ENCODE data around the gene ARRB1.

Gene ARRB1

GRCh38 chr11:75319035-75319877, 32.2 kb downstream of the ARRB1 start:
- Histone ChIP-seq H4K20me1 (peaks cover 99% of the 10 kb centered on the region), H3K9ac (peak overlapping the region; percentile 1; the same call in 1 of the 2 replicates), H3K4me1 (peaks cover 71% of the 10 kb centered on the region), H3K4me2 (peak overlapping the region; percentile 64), H3K4me3 (no peak overlapping the region), H3K9me3 (no peaks in the 10 kb centered on the region), H3K27me3 (no peaks in the 10 kb centered on the region), H3K27ac (peak overlapping the region; percentile 53), H3K36me3 (peaks cover 42% of the 10 kb centered on the region)
- no peak for TF ChIP-seq Cebpa-rat (IDR thresholded peaks at IDR 0.05)

- Histone ChIP-seq H3K4me2 (no peak overlapping the region), H4K20me1 (peaks cover 99% of the 10 kb centered on the region), H3K27me3 (no peaks in the 10 kb centered on the region), H3K4me3 (no peak overlapping the region), H3K9ac (peak overlapping the region; percentile 57; the same call in 1 of the 2 replicates), H3K4me1 (peaks cover 73% of the 10 kb centered on the region), H3K27ac (no peak overlapping the region), H3K9me3 (no peaks in the 10 kb centered on the region), H3K36me3 (peaks cover 34% of the 10 kb centered on the region)
- TF ChIP-seq Cebpa-rat (IDR thresholded peaks at IDR 0.05): no peak
Observed at GRCh38 chr11:75317446-75318122, 33.9 kb downstream of the ARRB1 start.

- Histone ChIP-seq H3K27ac (no peak overlapping the region), H3K4me1 (peaks cover 69% of the 10 kb centered on the region), H3K9me3 (no peaks in the 10 kb centered on the region), H4K20me1 (peaks cover 100% of the 10 kb centered on the region), H3K27me3 (no peaks in the 10 kb centered on the region), H3K36me3 (peaks cover 38% of the 10 kb centered on the region), H3K4me2 (no peak overlapping the region), H3K9ac (no peak overlapping the region), H3K4me3 (no peak overlapping the region)
- TF ChIP-seq Cebpa-rat (IDR thresholded peaks at IDR 0.05): no peak
Observed at GRCh38 chr11:75315439-75315805, 36.0 kb downstream of the ARRB1 start.

GRCh38 chr11:75314771-75315438, 36.6 kb downstream of the ARRB1 start:
- H3K27ac ChIP-seq: no peak overlapping the region
- peaks cover 100% of the 10 kb centered on the region for H4K20me1 ChIP-seq
- peaks cover 40% of the 10 kb centered on the region for H3K36me3 ChIP-seq
- H3K4me1 ChIP-seq: peaks cover 64% of the 10 kb centered on the region
- H3K4me3 ChIP-seq: no peak overlapping the region
- no peaks in the 10 kb centered on the region for H3K27me3 ChIP-seq
- H3K4me2 ChIP-seq: no peak overlapping the region
- no peak for TF ChIP-seq Cebpa-rat (IDR thresholded peaks at IDR 0.05)
- no peak overlapping the region for H3K9ac ChIP-seq
- H3K9me3 ChIP-seq: no peaks in the 10 kb centered on the region

- H3K9me3 ChIP-seq: no peaks in the 10 kb centered on the region
- no peak overlapping the region for H3K4me2 ChIP-seq
- H3K36me3 ChIP-seq: peaks cover 45% of the 10 kb centered on the region
- 0 out of 2 replicates have a peak overlapping the region, but pooled peaks have one; percentile 10 for H3K27ac ChIP-seq
- H3K9ac ChIP-seq: no peak overlapping the region
- H3K4me3 ChIP-seq: no peak overlapping the region
- H4K20me1 ChIP-seq: peaks cover 100% of the 10 kb centered on the region
- H3K4me1 ChIP-seq: peaks cover 52% of the 10 kb centered on the region
- no peaks in the 10 kb centered on the region for H3K27me3 ChIP-seq
- no peak for TF ChIP-seq Cebpa-rat (IDR thresholded peaks at IDR 0.05)
Observed at GRCh38 chr11:75313513-75314272, 37.8 kb downstream of the ARRB1 start.

- H3K27ac ChIP-seq: no peak overlapping the region
Observed at GRCh38 chr11:75312346-75312745, 39.1 kb downstream of the ARRB1 start.

GRCh38 chr11:75311858-75312288, 39.6 kb downstream of the ARRB1 start:
- Histone ChIP-seq H3K4me2 (no peak overlapping the region), H3K4me3 (no peak overlapping the region), H3K9ac (0 out of 2 replicates have a peak overlapping the region, but pooled peaks have one; percentile 29), H3K4me1 (peaks cover 49% of the 10 kb centered on the region), H3K9me3 (no peaks in the 10 kb centered on the region), H3K36me3 (peaks cover 63% of the 10 kb centered on the region), H4K20me1 (peaks cover 100% of the 10 kb centered on the region), H3K27me3 (no peaks in the 10 kb centered on the region), H3K27ac (no peak overlapping the region)
- TF ChIP-seq Cebpa-rat (IDR thresholded peaks at IDR 0.05): no peak

More at GRCh38 chr11:75312346-75312745, 39.1 kb downstream of the ARRB1 start:
- no peaks in the 10 kb centered on the region for H3K9me3 ChIP-seq
- no peak overlapping the region for H3K4me3 ChIP-seq
- H3K4me1 ChIP-seq: peaks cover 44% of the 10 kb centered on the region
- no peak overlapping the region for H3K4me2 ChIP-seq
- H3K9ac ChIP-seq: 0 out of 2 replicates have a peak overlapping the region, but pooled peaks have one; percentile 29
- TF ChIP-seq Cebpa-rat (IDR thresholded peaks at IDR 0.05): no peak
- H4K20me1 ChIP-seq: peaks cover 100% of the 10 kb centered on the region
- peaks cover 58% of the 10 kb centered on the region for H3K36me3 ChIP-seq
- H3K27me3 ChIP-seq: no peaks in the 10 kb centered on the region

GRCh38 chr11:75308986-75309385, 42.5 kb downstream of the ARRB1 start:
- TF ChIP-seq Cebpa-rat (IDR thresholded peaks at IDR 0.05): no peak
- Histone ChIP-seq H3K27me3 (no peaks in the 10 kb centered on the region), H3K36me3 (peaks cover 80% of the 10 kb centered on the region), H3K4me3 (no peak overlapping the region), H3K9ac (no peak overlapping the region), H3K27ac (no peak overlapping the region), H3K9me3 (no peaks in the 10 kb centered on the region), H4K20me1 (peaks cover 100% of the 10 kb centered on the region), H3K4me2 (no peak overlapping the region), H3K4me1 (peaks cover 40% of the 10 kb centered on the region)

GRCh38 chr11:75308116-75308515, 43.3 kb downstream of the ARRB1 start:
- H3K4me3 ChIP-seq: no peak overlapping the region
- H3K9me3 ChIP-seq: no peaks in the 10 kb centered on the region
- no peak overlapping the region for H3K4me2 ChIP-seq
- no peak overlapping the region for H3K9ac ChIP-seq
- H4K20me1 ChIP-seq: peaks cover 100% of the 10 kb centered on the region
- TF ChIP-seq Cebpa-rat (IDR thresholded peaks at IDR 0.05): no peak
- H3K27ac ChIP-seq: no peak overlapping the region
- peaks cover 76% of the 10 kb centered on the region for H3K36me3 ChIP-seq
- peaks cover 35% of the 10 kb centered on the region for H3K4me1 ChIP-seq
- H3K27me3 ChIP-seq: no peaks in the 10 kb centered on the region

Data from BLaER1 (cell line).